Measurements from ENCODE around the gene L1CAM.
A peak's percentile ranks its signal among the peaks of the same experiment; 100 is the strongest.

The L1CAM gene

GRCh38 chrX:153922932-153923857, 37.2 kb upstream of the L1CAM start (continued):
- TF ChIP-seq ZNF362 (tag by site-specific recombination; IDR thresholded peaks at IDR 0.05) = no peak
- no peak for TF ChIP-seq ZNF18 (tag by site-specific recombination; IDR thresholded peaks at IDR 0.05)
- TF ChIP-seq HIC1 (tag by site-specific recombination; IDR thresholded peaks at IDR 0.05) = peak; percentile 58
- TF ChIP-seq PRDM10 (tag by site-specific recombination; IDR thresholded peaks at IDR 0.05) = no peak
- TF ChIP-seq ZSCAN4 (tag by site-specific recombination; IDR thresholded peaks at IDR 0.05) = no peak
- TF ChIP-seq ZNF416 (tag by site-specific recombination; IDR thresholded peaks at IDR 0.05) = no peak
- TF ChIP-seq ZBTB21 (tag by site-specific recombination; IDR thresholded peaks at IDR 0.05) = no peak
- TF ChIP-seq ZNF571 (tag by site-specific recombination; IDR thresholded peaks at IDR 0.05) = no peak
- TF ChIP-seq ZNF654 (tag by site-specific recombination; IDR thresholded peaks at IDR 0.05; ENCODE audit: low read depth) = peak; percentile 26
- peak; percentile 42 for TF ChIP-seq ZIC2 (tag by site-specific recombination; IDR thresholded peaks at IDR 0.05)
- no peak for TF ChIP-seq ZNF2 (tag by site-specific recombination; IDR thresholded peaks at IDR 0.05)
- TF ChIP-seq ZNF221 (tag by site-specific recombination; IDR thresholded peaks at IDR 0.05; ENCODE audit: borderline replicate concordance) = no peak
- no peak for TF ChIP-seq ZNF596 (tag by site-specific recombination; IDR thresholded peaks at IDR 0.05)
- TF ChIP-seq MYNN (tag by site-specific recombination; IDR thresholded peaks at IDR 0.05; ENCODE audit: borderline replicate concordance) = no peak
- TF ChIP-seq ZNF157 (tag by site-specific recombination; IDR thresholded peaks at IDR 0.05) = no peak
- no peak for TF ChIP-seq ZNF10 (tag by site-specific recombination; IDR thresholded peaks at IDR 0.05)
- TF ChIP-seq SETDB1 (IDR thresholded peaks at IDR 0.05; ENCODE audit: insufficient read length, low read length) = no peak
- no peak for TF ChIP-seq ZNF121 (tag by site-specific recombination; IDR thresholded peaks at IDR 0.05)
- no peak for TF ChIP-seq REPIN1 (tag by site-specific recombination; IDR thresholded peaks at IDR 0.05; ENCODE audit: low read depth)
- no peak for TF ChIP-seq ZBTB10 (tag by site-specific recombination; IDR thresholded peaks at IDR 0.05)
- TF ChIP-seq ZNF76 (tag by site-specific recombination; IDR thresholded peaks at IDR 0.05; ENCODE audit: borderline replicate concordance, low read depth) = no peak
- 0 out of 2 replicates have a peak, but pooled peaks have one; percentile 19 for TF ChIP-seq IKZF3 (tag by site-specific recombination; IDR thresholded peaks at IDR 0.05)
- no peak for TF ChIP-seq FEZF1 (tag by site-specific recombination; IDR thresholded peaks at IDR 0.05)
- no peak for TF ChIP-seq ZNF366 (tag by site-specific recombination; conservative IDR thresholded peaks at IDR 0.05)
- TF ChIP-seq GFI1B (tag by site-specific recombination; IDR thresholded peaks at IDR 0.05) = no peak
- TF ChIP-seq ZNF626 (tag by site-specific recombination; IDR thresholded peaks at IDR 0.05) = no peak

Data from HEK293 (cell line).